Measurements from ENCODE around the gene NAB2.

The NAB2 gene

GRCh38 chr12:57106021-57106708 is 17.3 kb downstream of the NAB2 start:
- CTCF ChIA-PET = interaction anchor here (0.6 to 1.4 kb wide), 6 partner anchors 14 to 608 kb away, joined by 3 to 7 read pairs (median 3); partner anchors contain the start of gene NEMP1
- Histone ChIP-seq H3K9me3 (ENCODE audit: control insufficient read depth, insufficient read depth, low read depth, low read length) (no peaks in the 10 kb centered on the region), H3K36me3 (ENCODE audit: control insufficient read depth in 2 of 2, insufficient read depth in 1 of 2, low read length in 2 of 2) (peaks cover 0 to 20% of the 10 kb centered on the region in 2 experiments; a peak in 1 of 3 replicates), H3K4me1 (ENCODE audit: control insufficient read depth, insufficient read depth, low read length) (0 out of 2 replicates have a peak, but pooled peaks cover under 1% of the 10 kb centered on the region), H3K4me3 (ENCODE audit: low read depth, low read length) (no peak overlapping the region), H3K27ac (ENCODE audit: extremely low read depth, low read depth, low read length) (no peak overlapping the region)
- TF ChIP-seq, protein P1, sequence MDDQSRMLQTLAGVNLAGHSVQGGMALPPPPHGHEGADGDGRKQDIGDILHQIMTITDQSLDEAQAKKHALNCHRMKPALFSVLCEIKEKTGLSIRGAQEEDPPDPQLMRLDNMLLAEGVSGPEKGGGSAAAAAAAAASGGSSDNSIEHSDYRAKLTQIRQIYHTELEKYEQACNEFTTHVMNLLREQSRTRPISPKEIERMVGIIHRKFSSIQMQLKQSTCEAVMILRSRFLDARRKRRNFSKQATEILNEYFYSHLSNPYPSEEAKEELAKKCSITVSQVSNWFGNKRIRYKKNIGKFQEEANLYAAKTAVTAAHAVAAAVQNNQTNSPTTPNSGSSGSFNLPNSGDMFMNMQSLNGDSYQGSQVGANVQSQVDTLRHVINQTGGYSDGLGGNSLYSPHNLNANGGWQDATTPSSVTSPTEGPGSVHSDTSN (CRISPR knock-in tag; IDR thresholded peaks at IDR 0.05) = no peak
- TF ChIP-seq OVOL3 (tag by site-specific recombination; IDR thresholded peaks at IDR 0.05) = no peak
- TF ChIP-seq ZNF274 (IDR thresholded peaks at IDR 0.05; ENCODE audit: low read length) = no peak
- TF ChIP-seq ZNF274 (tag by site-specific recombination; IDR thresholded peaks at IDR 0.05; ENCODE audit: borderline replicate concordance) = no peak
- no peak for TF ChIP-seq ZNF544 (tag by site-specific recombination; IDR thresholded peaks at IDR 0.05)
- no peak for TF ChIP-seq ZNF311 (tag by site-specific recombination; IDR thresholded peaks at IDR 0.05; ENCODE audit: borderline replicate concordance)
- TF ChIP-seq GLIS2 (tag by site-specific recombination; IDR thresholded peaks at IDR 0.05) = no peak
- TF ChIP-seq, protein P2, sequence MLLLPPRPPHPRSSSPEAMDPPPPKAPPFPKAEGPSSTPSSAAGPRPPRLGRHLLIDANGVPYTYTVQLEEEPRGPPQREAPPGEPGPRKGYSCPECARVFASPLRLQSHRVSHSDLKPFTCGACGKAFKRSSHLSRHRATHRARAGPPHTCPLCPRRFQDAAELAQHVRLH (tag by site-specific recombination; IDR thresholded peaks at IDR 0.05) = no peak
- no peak for TF ChIP-seq ELK4 (IDR thresholded peaks at IDR 0.05; ENCODE audit: borderline replicate concordance, low read depth, low read length)
- no peak for TF ChIP-seq ZNF548 (tag by site-specific recombination; IDR thresholded peaks at IDR 0.05)
- no peak for TF ChIP-seq ZNF768 (tag by site-specific recombination; IDR thresholded peaks at IDR 0.05)
- TF ChIP-seq SP7 (tag by site-specific recombination; IDR thresholded peaks at IDR 0.05) = no peak
- no peak for TF ChIP-seq ZNF555 (tag by site-specific recombination; conservative IDR thresholded peaks at IDR 0.05)
- TF ChIP-seq ZNF19 (tag by site-specific recombination; IDR thresholded peaks at IDR 0.05; ENCODE audit: low read depth) = no peak
- TF ChIP-seq ZNF280C (tag by site-specific recombination; IDR thresholded peaks at IDR 0.05) = no peak
- no peak for TF ChIP-seq ZEB2 (tag by site-specific recombination; IDR thresholded peaks at IDR 0.05)
- TF ChIP-seq, protein P3, sequence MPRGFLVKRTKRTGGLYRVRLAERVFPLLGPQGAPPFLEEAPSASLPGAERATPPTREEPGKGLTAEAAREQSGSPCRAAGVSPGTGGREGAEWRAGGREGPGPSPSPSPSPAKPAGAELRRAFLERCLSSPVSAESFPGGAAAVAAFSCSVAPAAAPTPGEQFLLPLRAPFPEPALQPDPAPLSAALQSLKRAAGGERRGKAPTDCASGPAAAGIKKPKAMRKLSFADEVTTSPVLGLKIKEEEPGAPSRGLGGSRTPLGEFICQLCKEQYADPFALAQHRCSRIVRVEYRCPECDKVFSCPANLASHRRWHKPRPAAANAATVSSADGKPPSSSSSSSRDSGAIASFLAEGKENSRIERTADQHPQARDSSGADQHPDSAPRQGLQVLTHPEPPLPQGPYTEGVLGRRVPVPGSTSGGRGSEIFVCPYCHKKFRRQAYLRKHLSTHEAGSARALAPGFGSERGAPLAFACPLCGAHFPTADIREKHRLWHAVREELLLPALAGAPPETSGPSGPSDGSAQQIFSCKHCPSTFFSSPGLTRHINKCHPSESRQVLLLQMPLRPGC (tag by site-specific recombination; IDR thresholded peaks at IDR 0.05) = no peak
- TF ChIP-seq ZNF184 (tag by site-specific recombination; IDR thresholded peaks at IDR 0.05) = no peak
- no peak for TF ChIP-seq ZNF394 (tag by site-specific recombination; IDR thresholded peaks at IDR 0.05; ENCODE audit: borderline replicate concordance)
- TF ChIP-seq, protein P4, sequence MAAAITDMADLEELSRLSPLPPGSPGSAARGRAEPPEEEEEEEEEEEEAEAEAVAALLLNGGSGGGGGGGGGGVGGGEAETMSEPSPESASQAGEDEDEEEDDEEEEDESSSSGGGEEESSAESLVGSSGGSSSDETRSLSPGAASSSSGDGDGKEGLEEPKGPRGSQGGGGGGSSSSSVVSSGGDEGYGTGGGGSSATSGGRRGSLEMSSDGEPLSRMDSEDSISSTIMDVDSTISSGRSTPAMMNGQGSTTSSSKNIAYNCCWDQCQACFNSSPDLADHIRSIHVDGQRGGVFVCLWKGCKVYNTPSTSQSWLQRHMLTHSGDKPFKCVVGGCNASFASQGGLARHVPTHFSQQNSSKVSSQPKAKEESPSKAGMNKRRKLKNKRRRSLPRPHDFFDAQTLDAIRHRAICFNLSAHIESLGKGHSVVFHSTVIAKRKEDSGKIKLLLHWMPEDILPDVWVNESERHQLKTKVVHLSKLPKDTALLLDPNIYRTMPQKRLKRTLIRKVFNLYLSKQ (tag by site-specific recombination; IDR thresholded peaks at IDR 0.05; ENCODE audit: borderline replicate concordance) = no peak
- POLR2A ChIA-PET = interaction anchor here (0.9 kb wide), 1 partner anchor 18 kb away, joined by 3 read pairs; no protein-coding TSS in a partner anchor
